HCEC 1CT (cell line): Measurements from ENCODE around the gene PTGFRN.
A peak's percentile ranks its signal among the peaks of the same experiment; 100 is the strongest.
"Not testable (repeated sequence)": the region's sequence is repeated elsewhere in the genome, so short reads cannot be mapped to it uniquely, and the experiment has no call there.

Experiments used
- DNase-seq: peaks from one replicate; pipeline ENCODE4 v3.0.0-alpha.2; 2017

Gene PTGFRN

GRCh38 chr1:116909512-116910378, at the start of gene PTGFRN:
PTGFRN (plus strand) TSS chr1:116909916; CDS start chr1:116910204, 288 bp downstream.
- DNase-seq, result no peak

GRCh38 chr1:116860167-116860566, 49.5 kb upstream of the PTGFRN start:
- not testable (repeated sequence) for DNase-seq

GRCh38 chr1:116861137-116861536, 48.6 kb upstream of the PTGFRN start:
- DNase-seq, result no peak

DNA sequence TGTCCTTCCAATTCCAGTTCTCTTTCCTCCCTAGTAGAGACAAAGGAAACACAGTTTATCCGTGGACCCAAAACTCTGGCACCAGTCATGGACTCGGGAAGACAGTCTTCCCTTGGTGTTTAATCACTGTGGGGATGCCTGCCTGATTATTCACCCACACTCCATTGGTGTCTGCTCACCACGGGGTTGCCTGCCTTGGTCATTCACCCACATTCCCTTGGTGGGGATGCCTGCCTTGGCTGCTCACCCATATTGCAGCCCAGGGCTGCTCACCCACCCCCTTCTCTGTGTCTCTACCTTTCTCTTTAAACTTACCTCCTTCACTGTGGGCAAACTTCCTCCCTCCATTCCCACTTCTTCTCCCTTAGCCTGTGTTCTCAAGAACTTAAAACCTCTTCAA, 46.7 kb upstream of the PTGFRN start:
- not testable (repeated sequence) for DNase-seq

DNA sequence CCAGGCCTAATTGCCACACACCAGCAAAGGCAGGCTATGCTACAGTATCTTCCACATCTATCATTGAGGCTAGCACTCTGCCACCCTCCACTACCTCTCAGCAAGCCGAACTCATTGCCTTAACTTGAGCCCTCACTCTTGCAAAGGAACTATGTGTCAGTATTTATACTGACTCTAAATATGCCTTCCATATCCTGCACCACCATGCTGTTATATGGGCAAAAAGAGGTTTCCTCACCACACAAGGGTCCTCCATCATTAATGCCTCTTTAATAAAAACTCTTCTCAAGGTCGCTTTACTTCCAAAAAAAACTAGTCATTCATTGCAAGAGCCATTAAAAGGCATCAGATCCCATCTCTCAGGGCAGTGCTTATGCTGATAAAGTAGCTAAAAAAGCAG, 43.2 kb upstream of the PTGFRN start:
- not testable (repeated sequence) for DNase-seq

GRCh38 chr1:116868385-116868784, 41.3 kb upstream of the PTGFRN start:
- DNase-seq, result no peak

DNA sequence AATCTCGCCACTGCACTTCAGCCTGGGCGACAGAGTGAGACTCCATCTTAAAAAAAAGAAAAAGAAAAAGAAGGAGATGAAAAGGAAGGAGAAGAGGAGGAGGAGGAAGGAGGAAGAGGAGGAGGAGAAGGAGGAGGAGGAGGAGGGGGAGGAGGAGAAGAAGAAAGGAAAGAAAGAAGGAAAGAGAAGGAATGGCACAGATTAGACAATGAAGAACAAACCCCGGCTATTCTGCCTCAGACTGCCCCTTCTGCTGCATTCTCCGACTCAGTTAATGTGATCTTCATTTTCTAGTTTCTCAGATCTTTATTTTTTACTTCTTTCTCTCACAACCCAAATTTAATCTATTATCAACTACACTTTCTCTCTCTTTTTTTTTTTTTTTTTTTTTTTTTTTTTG, 40.1 kb upstream of the PTGFRN start:
- no peak for DNase-seq

DNA sequence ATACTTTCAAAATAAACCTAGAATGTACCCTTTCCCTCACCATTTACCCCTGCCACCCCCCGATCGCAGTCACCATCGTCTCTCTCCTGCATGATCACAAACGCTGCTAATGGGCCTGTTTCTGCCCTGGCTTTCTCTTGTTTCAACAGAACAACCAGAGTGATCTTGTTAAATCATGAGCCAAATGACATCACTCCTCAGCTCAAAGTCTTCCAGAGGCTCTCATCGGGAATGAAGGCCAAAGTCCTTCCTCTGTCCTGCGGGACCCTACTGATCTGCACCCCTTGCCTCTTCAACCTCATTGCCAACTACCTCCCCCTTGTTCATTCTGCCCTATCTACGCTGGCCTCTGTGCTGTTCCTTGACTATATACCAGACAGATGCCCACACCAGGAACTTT, 39.4 kb upstream of the PTGFRN start:
- no peak for DNase-seq

DNA sequence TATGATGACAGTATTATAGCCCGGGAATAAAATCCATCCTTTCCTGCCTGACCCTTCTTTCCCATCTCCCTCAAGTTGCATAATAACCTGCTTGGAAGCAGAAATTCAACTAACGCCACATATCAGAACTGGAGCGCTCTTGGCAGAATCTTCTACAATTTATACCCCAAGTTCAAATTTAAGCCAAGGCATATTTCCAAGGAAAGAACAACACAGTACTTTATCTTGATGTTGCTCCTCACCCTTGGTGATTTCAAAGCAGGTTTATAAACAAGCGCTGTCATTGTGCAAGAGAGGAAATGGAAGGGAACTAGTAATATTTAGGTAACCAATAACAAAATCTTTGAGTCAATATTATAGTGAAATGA, 38.0 kb upstream of the PTGFRN start:
- DNase-seq, result no peak

- no peak for DNase-seq
Measured at GRCh38 chr1:116873680-116874271, 35.9 kb upstream of the PTGFRN start.

GRCh38 chr1:116874733-116875249, 34.9 kb upstream of the PTGFRN start:
- DNase-seq, result no peak

DNA sequence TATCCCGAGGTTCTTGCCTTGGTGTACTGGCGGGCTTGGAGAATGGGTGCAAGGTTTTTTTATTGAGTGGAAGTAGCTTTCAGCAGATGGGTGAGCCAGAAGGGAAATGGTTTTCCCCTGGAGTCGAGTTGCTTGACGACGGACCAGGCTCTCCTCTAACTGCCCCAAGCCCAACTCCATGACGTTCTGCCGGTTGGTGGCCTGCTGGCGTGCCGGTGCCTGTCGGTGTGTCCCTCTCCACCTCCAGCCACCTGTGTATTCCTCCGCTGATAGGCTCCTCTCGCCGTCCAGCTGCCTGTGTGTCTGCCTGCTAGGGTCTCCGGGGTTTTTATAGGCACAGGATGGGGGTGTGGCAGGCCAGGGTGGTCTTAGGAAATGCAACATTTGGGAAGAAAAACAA, 34.3 kb upstream of the PTGFRN start:
- DNase-seq, result no peak

GRCh38 chr1:116875946-116876345, 33.8 kb upstream of the PTGFRN start:
- not testable (repeated sequence) for DNase-seq

- DNase-seq, result no peak
Measured at GRCh38 chr1:116877141-116877818, 32.4 kb upstream of the PTGFRN start.

DNA sequence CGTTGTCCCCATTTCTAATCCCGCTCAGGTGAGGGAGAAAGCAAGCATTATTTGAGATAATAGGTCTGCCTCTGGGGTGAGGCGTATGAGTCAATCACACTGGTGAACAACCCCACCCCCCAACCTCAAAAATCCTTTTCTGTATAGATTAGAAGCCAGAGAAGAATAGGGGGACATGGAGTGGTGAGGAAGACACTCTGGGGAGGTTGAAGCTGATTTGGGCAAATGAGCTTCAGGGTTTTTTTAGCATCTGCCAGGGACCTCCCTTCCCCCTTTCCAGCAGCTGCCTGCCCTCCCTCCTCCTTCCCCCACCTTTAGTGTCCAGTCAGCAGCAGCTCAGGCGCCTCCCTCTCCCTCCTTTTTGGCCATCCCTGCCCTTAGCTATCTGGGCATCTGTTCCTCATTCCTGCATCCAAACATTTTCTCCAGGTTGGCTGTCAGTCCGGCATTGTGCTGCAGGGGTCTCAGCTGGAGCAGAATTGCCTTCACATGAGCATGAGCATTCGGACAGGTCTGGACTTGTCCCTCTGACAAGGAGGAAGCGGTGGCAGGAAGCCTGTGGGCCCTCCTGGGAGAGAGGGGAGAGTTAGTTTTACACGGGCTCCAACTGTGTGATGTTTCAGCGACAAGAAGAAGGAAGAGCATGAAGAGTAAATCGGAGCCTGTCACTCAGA, 30.8 kb upstream of the PTGFRN start:
- no peak for DNase-seq

DNA sequence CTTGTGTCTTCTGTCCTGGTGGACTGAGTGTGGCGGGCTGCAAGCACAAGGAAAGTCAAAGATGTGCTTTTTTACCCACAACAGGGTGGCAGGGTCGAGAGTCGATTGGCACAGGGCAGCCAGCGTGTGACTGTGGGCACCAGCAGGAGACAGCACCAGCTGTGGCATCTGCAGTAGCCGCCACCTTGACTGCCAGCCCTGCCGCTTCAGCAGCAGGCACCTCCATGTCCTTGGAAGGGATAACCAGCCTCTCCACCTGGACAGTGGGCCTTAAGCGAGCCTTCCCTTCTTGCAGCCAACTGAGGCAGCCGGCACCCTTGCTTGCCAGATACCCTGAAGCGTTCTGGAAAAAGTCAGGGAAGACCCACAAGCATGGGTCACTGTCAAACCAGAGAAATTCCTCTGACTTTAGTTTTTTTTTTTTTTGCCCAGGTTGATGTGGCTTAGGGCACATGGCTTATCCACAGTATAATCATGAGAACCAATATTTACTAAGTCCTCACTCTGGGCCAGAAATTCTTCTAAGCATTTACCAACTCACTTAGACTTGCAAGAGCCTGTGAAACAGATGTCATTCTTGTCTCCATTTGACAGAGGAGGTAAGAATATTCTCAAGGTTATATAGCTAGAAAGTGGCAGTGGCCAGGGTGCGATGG, 30.1 kb upstream of the PTGFRN start:
- DNase-seq, result no peak

- DNase-seq, result no peak
Measured at GRCh38 chr1:116880917-116881316, 28.8 kb upstream of the PTGFRN start.

GRCh38 chr1:116881879-116882520, 27.7 kb upstream of the PTGFRN start:
- DNase-seq, result peak; percentile 23

DNA sequence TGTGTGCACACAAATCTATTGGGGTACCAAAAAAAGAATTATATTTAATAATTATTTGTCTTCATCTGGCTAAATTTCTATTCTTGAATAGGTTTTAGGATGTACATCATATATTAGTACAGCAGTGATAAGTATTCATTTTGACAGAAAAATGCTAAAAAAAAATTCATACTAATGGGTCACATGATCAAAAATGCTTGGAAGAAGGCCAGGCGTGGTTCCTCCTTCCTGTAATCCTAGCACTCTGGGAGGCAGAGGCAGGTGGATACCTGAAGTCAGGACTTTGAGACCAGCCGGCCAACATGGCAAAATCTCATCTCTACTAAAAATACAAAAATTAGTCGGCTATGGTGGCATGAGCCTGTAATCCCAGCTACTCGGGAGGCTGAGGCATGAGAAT, 26.9 kb upstream of the PTGFRN start:
- no peak for DNase-seq

DNA sequence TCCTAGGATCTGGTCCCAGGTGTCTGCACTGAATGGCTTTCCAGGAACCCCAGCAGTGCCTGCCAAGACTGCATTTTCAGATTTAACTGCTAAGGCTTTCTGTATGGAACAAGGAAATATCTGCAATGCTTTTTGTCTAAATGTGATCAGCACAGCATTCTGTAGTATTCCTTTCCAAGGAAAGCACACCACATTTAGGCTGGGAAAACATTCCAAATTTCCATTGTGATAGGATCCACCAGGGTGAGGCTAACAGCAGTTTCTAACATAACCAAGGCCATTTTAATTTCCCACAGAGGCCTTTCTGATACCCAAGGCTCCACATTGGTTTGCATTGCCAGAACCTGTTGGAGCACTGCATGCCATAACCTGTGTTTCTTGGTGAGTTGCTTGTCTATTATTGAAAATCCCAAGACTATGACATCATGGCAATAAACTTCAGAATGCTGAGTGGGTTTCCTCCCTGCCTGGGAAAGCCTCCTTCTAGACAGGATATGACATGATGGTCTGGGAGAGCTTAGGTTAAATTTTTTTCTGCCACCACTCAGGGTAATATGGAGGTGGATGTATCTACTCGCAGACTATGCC, 23.3 kb upstream of the PTGFRN start:
- DNase-seq, result no peak

DNA sequence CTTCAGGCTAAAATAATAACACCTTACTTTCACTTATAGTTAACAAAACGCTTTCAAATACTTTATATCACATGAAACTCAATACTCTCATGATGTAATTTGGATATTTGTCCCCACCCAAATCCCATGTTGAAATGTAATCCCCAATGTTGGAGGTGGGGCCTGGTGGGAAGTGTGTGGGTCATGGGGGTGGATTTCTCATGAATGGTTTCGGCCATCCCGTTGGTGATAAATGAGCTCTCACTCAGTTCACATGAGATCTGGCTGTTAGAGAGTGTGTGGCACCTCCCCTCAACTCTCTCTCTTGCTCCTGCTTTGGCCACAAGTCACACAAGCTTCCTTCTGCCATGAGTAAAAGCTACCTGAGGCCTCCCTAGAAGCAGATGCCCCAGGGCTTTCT, 22.5 kb upstream of the PTGFRN start:
- DNase-seq, result no peak

DNA sequence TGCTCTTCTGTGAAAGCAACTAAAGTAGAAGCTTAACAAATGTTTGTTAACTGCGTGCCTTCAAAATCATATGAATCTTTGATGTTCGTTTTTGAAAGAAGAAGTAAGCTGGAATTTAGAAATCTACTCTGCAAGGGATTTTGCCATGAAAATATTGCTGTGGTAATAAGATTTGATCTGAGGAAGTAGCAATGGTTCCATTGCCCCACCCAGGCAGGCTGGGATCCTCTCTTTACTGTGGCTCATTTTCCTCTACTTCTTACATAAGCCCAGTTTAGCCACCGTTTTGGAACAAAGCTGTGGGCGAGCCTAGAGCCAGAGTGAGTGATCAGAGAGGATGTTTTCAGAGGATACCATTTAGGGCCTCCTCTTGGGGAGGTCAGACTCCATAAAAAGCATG, 20.3 kb upstream of the PTGFRN start:
- DNase-seq, result no peak
